Dermis microvascular lymphatic vessel endothelial cell (primary cell): Measurements from ENCODE around the gene ATP7B. TPM values are rescaled to one million over a fixed set of nuclear protein-coding genes. Genes with fewer than 3 reads are reported as not detected.

Experiments used
- DNase-seq, 2 donors: peaks; one replicate each; pipeline versions ENCODE4 v3.0.0 to v3.0.0-alpha.2; 2010; ENCODE audit warnings: low read depth in 2 of 2
- total RNA-seq: library from RNA; depleted of rRNA; stranded (reverse); fragments of >200 nt; gene quantifications from 2 replicates; pipeline ENCODE4 v1.2.1, GENCODE V29; 2014

Gene ATP7B
- total RNA-seq, 1 donor from 2014 or later = 5.1 TPM

GRCh38 chr13:51894239-51894638 lies 117.0 kb downstream of the ATP7B start:
- DNase-seq = no peak

- DNase-seq = no peak
Observed at GRCh38 chr13:51892657-51893056, 118.6 kb downstream of the ATP7B start.

GRCh38 chr13:51887468-51887867 lies 123.8 kb downstream of the ATP7B start:
- no peak for DNase-seq

GRCh38 chr13:51885651-51886050 lies 125.6 kb downstream of the ATP7B start:
- no peak for DNase-seq

GRCh38 chr13:51883226-51883600 lies 128.0 kb downstream of the ATP7B start:
- no peak for DNase-seq

Other genes with a start within 250 kb of the ATP7B start
- gene DHRS12, start 207.3 kb downstream of the ATP7B start, total RNA-seq = 5.4 and 10.5 TPM in 2 replicates
- gene TMEM272, start 166.3 kb downstream of the ATP7B start, total RNA-seq = not detected in 2 replicates
- not detected in 2 replicates for gene CCDC70, start 149.5 kb downstream of the ATP7B start, total RNA-seq
- 11.8 and 14.2 TPM in 2 replicates for gene ALG11, start 948 bp upstream of the ATP7B start, total RNA-seq
- gene UTP14C, start 13.2 kb upstream of the ATP7B start, total RNA-seq = 7.6 and 8.6 TPM in 2 replicates
- gene NEK5, start 117.6 kb upstream of the ATP7B start, total RNA-seq = under 0.01 and 0.13 TPM in 2 replicates
- 9.2 and 12.2 TPM in 2 replicates for gene NEK3, start 148.1 kb upstream of the ATP7B start, total RNA-seq